Neuron (in vitro differentiated cells): ENCODE results near the gene FLYWCH2.
"Not testable (repeated sequence)": the region's sequence is repeated elsewhere in the genome, so short reads cannot be mapped to it uniquely, and the experiment has no call there.

Experiments used
- H2AFZ ChIP-seq: one replicate; pipeline ENCODE4 v1.6.1; 2013; ENCODE audit warnings: low read depth, mild to moderate bottlenecking, inconsistent platforms, low read length, moderate library complexity
- H3K27me3 ChIP-seq: one replicate; pipeline ENCODE4 v1.6.1; 2013; ENCODE audit warnings: low read length; ENCODE audit not compliant: insufficient read depth
- H3K36me3 ChIP-seq: one replicate; pipeline ENCODE4 v1.6.1; 2013; ENCODE audit warnings: low read length; ENCODE audit not compliant: insufficient read depth
- H3K4me1 ChIP-seq: one replicate; pipeline ENCODE4 v1.6.1; 2013; ENCODE audit warnings: low read length; ENCODE audit not compliant: insufficient read depth
- H3K4me3 ChIP-seq: 2 replicates; pipeline ENCODE4 v1.5.1; 2013; ENCODE audit warnings: mild to moderate bottlenecking, low read length, moderate library complexity
- H3K9me3 ChIP-seq: one replicate; pipeline ENCODE4 v1.6.1; 2013; ENCODE audit warnings: low read length

Gene FLYWCH2

DNA sequence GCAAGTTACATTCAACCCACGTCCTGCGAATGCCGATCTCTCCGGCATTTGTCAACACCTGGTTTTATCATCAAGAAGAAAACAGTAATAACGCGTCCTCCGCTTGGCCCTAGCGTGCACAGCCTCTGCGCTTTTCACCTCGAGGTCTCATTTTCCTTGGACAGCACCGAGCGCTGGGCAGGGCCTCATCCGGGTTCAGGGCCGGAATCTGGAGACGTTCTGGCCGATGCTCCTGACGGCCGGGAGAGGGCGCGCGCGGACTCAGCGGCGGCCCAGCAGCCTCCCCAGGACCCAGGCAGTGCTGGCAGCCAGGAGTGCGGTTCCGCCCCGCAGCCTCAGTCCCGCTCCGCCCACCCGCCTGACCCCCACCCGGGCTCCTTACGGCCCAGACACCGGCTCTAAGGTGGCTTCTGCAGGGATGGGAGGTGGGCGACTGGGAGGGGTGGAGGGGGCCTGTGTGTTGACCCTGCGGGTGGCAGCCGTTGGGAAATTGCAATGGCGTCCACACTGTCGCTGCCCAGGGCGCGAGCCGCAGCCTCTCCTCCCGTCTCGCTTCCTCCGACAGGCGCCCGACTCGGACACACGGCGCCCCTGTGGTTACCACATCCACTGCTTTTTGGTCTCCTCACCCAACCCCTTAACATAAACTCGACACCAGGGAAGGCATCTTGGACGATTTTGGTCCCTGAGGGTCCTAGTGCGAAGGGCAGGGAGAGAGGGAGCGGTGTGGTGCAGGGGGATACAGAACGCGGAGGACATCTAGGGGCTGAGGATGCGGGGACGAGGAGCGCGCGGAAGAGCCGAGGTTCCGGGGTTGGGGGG is 21.3 kb downstream of the FLYWCH2 start:
- Histone ChIP-seq H3K4me1 (peaks cover 13% of the 10 kb centered on the region), H2AFZ (peak overlapping the region; percentile 11), H3K4me3 (peak overlapping the region; percentile 78), H3K9me3 (no peaks in the 10 kb centered on the region), H3K27me3 (no peaks in the 10 kb centered on the region), H3K36me3 (no peaks in the 10 kb centered on the region)

DNA sequence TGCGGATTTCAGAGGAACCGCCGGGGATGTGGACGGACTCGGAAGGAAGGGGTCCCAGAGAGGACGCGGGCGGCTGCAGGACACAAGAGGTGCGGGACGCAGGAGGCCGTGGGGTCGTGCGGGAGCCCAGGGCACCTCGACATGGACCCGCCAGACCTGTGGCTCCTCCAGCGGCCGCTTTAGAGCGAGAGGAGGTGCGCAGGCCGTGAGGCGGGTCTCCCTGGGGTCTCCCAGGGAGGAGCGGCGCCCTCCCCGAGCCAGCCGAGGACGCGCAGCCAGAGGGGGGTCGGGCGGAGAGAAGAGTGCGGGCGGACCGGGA is 21.9 kb downstream of the FLYWCH2 start:
- no peaks in the 10 kb centered on the region for H3K27me3 ChIP-seq
- H3K4me3 ChIP-seq: peak overlapping the region; percentile 78
- H3K4me1 ChIP-seq: peaks cover 10% of the 10 kb centered on the region
- H3K36me3 ChIP-seq: no peaks in the 10 kb centered on the region
- H3K9me3 ChIP-seq: no peaks in the 10 kb centered on the region
- H2AFZ ChIP-seq: no peak overlapping the region

DNA sequence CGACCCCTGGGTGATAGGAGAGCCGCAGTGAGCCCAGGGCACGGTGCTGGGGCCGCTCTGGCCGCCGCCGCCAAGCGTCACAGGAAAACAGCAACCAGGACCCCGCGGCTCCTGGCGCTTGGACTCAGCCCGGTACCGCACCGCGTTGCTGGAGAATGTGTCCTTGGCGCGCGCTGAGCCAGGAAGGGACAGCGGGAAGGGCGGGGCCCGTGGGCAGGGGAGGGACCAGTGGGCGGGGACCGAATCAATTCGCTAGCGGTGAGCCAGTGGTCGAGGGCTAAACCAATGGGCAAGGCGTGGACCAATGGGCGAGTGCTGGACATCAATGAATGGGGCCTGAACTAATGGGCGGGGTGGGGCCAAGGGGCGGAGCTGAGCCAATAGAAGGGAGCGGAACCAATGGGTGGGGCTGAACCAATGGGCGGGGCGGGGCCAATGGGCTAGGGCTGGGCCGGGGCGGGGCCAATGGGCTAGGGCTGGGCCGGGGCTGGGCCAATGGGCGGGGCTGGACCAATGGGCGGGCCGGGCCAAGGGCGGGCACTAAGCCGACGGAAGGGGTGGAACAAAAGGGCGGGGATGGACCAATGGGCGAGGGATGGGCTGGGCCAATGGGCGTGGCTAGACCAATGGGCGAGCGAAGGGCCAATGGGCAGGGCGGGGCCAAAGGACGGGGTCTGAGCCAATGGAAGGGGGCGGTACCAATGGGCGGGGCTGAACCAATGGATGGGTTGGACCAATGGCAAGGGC is 22.4 kb downstream of the FLYWCH2 start:
- peak overlapping the region; percentile 78 for H3K4me3 ChIP-seq
- H3K36me3 ChIP-seq: no peaks in the 10 kb centered on the region
- H2AFZ ChIP-seq: no peak overlapping the region
- H3K4me1 ChIP-seq: peaks cover 10% of the 10 kb centered on the region
- no peaks in the 10 kb centered on the region for H3K27me3 ChIP-seq
- no peaks in the 10 kb centered on the region for H3K9me3 ChIP-seq

DNA sequence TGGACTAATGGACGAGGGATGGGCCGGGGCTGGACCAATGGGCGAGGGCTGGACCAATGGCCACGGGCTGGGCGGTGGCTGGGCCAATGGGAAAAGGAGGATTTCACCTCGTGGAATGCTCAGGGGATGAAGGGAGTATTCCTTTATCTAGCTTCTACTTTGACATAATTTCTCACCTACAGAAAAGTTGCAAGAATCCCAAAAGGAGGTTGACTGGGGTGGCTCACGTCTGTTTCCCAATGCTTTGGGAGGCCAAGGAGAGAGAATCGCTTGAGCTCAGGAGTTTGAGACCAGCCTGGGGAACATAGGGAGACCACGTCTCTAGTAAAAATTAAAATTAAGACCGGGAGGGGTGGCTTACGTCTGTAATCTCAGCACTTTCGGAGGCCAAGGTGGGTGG is 23.0 kb downstream of the FLYWCH2 start:
- no peaks in the 10 kb centered on the region for H3K36me3 ChIP-seq

DNA sequence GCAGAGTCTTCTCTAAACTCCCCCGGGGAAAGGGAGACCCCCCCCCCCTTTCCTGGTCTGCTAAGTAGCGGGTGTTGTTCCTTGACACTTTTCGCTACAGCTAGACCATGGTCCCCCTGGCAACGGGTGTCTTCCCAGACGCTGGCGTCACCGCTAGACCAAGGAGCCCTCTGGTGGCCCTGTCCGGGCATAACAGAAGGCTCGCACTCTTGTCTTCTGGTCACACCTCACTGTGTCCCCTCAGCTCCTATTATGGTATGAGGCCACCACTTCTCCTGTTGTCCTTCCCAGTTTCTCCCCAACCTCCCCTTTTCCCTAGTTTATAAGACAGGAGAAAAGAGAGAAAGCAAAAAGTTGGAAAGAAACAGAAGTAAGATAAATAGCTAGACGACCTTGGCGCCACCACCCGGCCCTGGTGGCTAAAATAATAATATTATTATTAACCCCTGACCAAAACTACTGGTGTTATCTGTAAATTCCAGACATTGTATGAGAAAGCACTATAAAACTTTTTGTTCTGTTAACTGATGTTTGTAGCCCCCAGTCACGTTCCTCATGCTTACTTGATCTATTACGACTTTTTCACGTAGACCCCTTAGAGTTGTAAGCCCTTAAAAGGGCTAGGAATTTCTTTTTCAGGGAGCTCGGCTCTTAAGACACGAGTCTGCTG is 24.2 kb downstream of the FLYWCH2 start:
- not testable (repeated sequence) for H3K27me3 ChIP-seq, H3K9me3 ChIP-seq, H2AFZ ChIP-seq, H3K4me3 ChIP-seq, H3K36me3 ChIP-seq, H3K4me1 ChIP-seq

More for the DNA sequence above, 23.0 kb downstream of the FLYWCH2 start:
- Histone ChIP-seq H3K9me3 (no peaks in the 10 kb centered on the region), H3K4me3 (no peak overlapping the region), H3K4me1 (peaks cover 10% of the 10 kb centered on the region), H3K27me3 (no peaks in the 10 kb centered on the region), H2AFZ (no peak overlapping the region)

DNA sequence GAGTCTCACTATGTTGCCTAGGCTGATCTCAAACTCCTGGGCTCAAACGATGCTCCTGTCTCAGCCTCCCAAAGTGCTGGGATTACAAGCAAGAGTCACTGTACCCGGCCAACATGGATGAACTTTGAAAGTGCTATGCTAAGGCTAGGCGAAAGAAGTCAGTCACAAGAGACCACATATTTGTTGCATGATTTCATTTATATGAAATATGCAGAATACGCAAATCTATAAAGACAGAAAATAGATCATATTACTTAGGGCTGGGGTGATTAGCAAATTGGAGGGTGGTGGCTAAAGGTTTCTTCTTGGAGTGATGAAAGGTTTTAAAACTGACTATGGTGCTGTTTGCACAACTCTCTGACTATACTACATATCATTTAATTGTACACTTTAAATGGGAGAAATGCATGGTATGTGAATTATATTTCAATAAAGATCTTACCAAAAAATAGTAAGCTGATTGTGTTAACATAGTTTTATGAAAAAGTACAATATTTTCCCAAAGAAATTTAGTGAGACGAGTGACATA is 27.5 kb downstream of the FLYWCH2 start:
- H3K9me3 ChIP-seq: no peaks in the 10 kb centered on the region
- no peaks in the 10 kb centered on the region for H3K27me3 ChIP-seq
- peaks cover 14% of the 10 kb centered on the region for H3K4me1 ChIP-seq
- no peak overlapping the region for H2AFZ ChIP-seq
- H3K4me3 ChIP-seq: no peak overlapping the region
- peaks cover 14% of the 10 kb centered on the region for H3K36me3 ChIP-seq

DNA sequence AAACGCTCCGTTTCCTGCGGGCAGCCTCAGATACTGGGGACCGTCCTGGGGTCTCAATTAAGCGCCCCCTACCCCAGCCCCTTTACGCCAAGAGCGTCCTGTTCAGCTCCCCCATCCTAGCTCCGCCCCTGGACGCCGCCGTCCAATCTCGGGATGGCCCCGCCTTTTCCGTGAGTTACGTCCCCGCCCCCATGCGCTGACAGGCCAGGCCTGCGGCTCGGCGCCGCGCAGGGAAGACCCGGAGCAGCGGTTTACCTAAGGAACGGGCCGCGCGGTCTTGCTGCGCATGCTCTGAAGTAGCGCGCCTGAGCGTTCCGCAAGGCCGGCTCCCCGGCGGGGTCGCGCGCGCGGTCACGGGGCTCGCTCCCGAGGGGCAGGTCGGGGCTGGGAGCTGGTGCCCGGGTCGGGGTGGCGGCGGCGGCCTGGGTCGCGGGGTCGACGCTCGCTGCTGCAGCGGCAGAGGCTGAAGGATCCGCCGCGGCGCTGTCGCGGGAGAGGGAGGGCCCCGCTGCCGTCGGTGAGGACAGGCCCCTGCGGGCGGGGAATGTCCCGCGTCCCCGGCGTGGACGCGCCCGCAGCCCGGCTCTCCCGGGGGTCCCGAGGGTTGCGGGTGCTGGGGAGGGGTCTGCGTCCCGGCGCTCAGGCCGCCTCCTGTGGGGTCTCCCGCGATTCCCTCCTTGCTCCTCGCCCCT is 28.8 kb downstream of the FLYWCH2 start, which contains the start of gene FLYWCH1:
Gene FLYWCH1 (plus strand): TSS at position 294 of the 692 bp plus-strand sequence. CDS start 17,755 bp downstream, outside the sequence.
- Histone ChIP-seq H3K4me3 (peak within 1 kb of the TSS; percentile 90), H3K4me1 (peaks cover 11% of the 10 kb centered on the region), H2AFZ (peak within 1 kb of the TSS; percentile 97), H3K9me3 (no peaks in the 10 kb centered on the region), H3K27me3 (no peaks in the 10 kb centered on the region), H3K36me3 (peaks cover 15% of the 10 kb centered on the region)

DNA sequence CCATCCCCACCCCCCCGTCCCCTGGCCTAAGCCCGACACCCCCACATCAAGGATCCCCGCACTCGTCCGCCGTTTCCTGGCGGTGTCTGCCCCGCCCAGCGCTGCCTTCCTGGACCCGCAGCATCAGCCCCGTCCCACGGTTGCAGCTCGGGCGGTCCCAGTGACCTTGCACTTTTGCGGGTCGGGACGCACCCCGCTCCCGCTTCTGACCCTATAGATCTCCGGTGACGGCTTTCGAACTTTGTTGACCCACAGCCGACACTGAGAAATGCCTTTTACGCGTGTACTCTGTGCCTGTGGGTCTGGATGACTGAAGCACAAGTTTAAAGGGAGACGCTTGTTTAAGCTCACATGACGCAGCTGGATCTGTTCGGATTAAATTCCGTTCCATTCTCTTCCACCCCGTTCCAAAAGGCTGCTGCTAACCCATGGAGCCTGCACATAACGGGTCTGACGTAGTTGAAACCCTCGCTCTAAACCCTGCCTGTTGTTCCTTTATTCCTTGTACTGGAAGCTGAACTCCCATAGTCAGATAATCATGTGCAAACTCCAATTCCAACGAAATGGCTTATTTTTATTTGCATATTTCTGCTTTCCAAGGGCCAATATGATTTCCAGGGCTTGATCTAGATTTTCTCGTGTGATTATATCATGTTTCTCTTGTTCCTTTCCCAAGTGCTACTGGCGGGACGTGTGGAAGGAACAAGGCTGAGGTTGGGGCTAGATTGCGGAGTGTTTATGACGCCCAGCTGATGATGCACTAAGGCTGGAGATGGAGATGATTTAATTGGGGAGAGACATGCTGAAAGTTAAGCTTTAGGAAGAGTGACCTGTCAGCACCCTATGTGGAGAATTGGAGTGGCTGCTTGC is 29.6 kb downstream of the FLYWCH2 start:
- Histone ChIP-seq H3K36me3 (peaks cover 15% of the 10 kb centered on the region), H3K4me1 (peaks cover 9% of the 10 kb centered on the region), H3K4me3 (peak overlapping the region; percentile 90), H3K27me3 (no peaks in the 10 kb centered on the region), H3K9me3 (no peaks in the 10 kb centered on the region), H2AFZ (peak overlapping the region; percentile 97)

DNA sequence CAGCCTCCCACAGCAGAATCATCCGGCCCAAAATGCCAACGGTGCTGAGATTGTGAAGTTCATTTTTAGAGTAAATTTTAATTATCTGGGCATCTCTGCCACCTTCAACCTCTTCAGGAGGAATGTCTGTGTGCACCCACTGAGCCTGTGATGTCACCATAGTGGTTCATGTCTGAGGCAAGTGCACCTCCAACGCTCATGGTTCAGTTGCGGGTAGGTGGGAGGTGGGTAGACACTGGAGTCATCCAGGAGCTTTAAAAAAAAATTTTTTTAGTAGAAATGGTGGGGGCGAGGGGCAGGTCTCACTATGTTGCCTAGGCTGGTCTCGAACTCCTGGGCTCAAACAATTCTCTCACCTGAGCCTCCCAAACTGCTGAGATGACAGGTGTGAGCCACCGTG is 30.6 kb downstream of the FLYWCH2 start:
- H2AFZ ChIP-seq: no peak overlapping the region
- H3K27me3 ChIP-seq: no peaks in the 10 kb centered on the region
- H3K4me3 ChIP-seq: no peak overlapping the region
- no peaks in the 10 kb centered on the region for H3K9me3 ChIP-seq
- peaks cover 17% of the 10 kb centered on the region for H3K36me3 ChIP-seq
- peaks cover 9% of the 10 kb centered on the region for H3K4me1 ChIP-seq

DNA sequence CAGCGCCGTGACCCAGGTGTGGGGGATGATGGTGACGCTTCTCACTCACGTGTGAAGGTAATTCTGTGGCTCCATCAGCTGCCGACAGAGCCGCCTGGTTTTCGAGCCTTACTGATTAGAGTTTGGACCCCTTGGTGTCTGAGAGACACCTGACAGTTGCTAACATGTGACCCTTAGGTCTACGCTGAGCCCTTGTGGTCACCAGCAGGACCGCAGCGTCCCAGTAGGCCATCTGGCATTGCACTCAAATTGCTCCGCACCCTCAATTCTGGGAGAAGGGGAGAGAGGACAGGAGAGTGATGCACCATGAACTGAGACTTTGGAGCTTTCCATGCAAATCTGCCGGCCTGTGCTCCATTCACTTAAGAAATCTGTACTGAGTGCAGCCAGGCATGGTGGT is 31.2 kb downstream of the FLYWCH2 start:
- Histone ChIP-seq H3K36me3 (peaks cover 19% of the 10 kb centered on the region), H2AFZ (no peak overlapping the region), H3K9me3 (no peaks in the 10 kb centered on the region), H3K4me3 (no peak overlapping the region), H3K27me3 (no peaks in the 10 kb centered on the region), H3K4me1 (peaks cover 9% of the 10 kb centered on the region)

DNA sequence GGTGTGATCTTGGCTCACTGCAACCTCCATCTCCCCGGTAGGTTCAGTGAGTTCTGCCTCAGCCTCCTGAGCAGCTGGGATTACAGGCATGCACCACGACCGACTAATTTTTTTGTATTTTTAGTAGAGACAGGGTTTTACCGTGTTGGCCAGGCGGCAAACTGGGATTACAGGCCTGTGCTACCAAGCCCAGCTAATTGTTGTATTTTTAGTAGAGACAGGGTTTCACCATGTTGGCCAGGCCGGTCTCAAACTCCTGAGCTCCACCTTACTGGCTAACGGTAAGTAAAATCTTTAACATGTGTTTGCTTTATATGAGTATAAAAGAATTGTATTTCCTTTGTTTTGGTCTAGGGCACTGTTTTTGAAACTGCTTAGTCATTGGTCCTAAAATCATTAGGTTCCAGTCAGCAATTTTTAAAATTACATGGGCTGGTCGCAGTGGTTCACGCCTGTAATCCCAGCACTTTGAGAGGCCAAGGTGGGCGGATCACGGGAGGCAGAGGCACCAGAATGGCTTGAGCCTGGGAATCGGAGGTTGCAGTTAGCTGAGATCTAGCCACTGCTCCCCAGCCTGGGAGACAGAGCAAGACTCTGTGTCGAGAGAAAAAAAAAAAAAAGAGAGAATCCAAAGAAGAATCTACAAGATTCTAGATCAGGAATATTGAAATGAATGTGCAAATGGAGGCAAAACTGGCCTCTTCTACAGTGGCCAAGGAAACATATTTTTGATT is 32.3 kb downstream of the FLYWCH2 start:
- H3K36me3 ChIP-seq: peaks cover 19% of the 10 kb centered on the region
- H3K4me3 ChIP-seq: no peak overlapping the region
- no peaks in the 10 kb centered on the region for H3K27me3 ChIP-seq
- H3K9me3 ChIP-seq: no peaks in the 10 kb centered on the region
- H3K4me1 ChIP-seq: peaks cover 9% of the 10 kb centered on the region
- H2AFZ ChIP-seq: no peak overlapping the region
